K562 (cell line): ENCODE results near the gene KIF23. TPM values are rescaled to one million over a fixed set of nuclear protein-coding genes. Genes with fewer than 3 reads are reported as not detected.
A peak's percentile ranks its signal among the peaks of the same experiment; 100 is the strongest.

Experiments
- C11orf30 ChIP-seq: fragments of 450-650 bp; IDR thresholded peaks from 2 replicates; pipeline ENCODE4 v1.6.1; 2016; ENCODE audit warnings: low read depth, mild to moderate bottlenecking
- CHD1 ChIP-seq: fragments of 200-600 bp; sonication (generic); IDR thresholded peaks from one replicate; pipeline ENCODE4 v1.6.1; 2012; ENCODE audit warnings: mild to moderate bottlenecking, moderate library complexity, low read length, inconsistent platforms
- E2F5 ChIP-seq: sonication (generic); formaldehyde crosslinking; IDR thresholded peaks from 2 replicates; pipeline ENCODE4 v1.8.0; 2022; ENCODE audit warnings: mild to moderate bottlenecking, missing genetic modification reagents
- MED1 ChIP-seq: sonication (generic); formaldehyde crosslinking; IDR thresholded peaks from 2 replicates; pipeline ENCODE4 v1.8.1; 2023; ENCODE audit warnings: missing genetic modification reagents, borderline replicate concordance
- MTA1 ChIP-seq: fragments of 450-650 bp; IDR thresholded peaks from 2 replicates; pipeline ENCODE4 v1.6.1; 2017; ENCODE audit warnings: borderline replicate concordance
- NR2C2 ChIP-seq, 2 experiments: fragments of 200-800 bp in 1 of 2; sonication (Bioruptor generic) in 1 of 2; sonication (generic) in 1 of 2; formaldehyde crosslinking in 1 of 2; IDR thresholded peaks; 2 replicates each; pipeline versions ENCODE4 v1.6.1 to v1.8.0; 2016 to 2022; ENCODE audit warnings: mild to moderate bottlenecking in 1 of 2, missing compliant biosample characterization in 1 of 2, missing genetic modification characterization in 1 of 2, missing genetic modification reagents in 1 of 2
- PBX2 ChIP-seq, 2 experiments: IDR thresholded peaks in 1 of 2; conservative IDR thresholded peaks in 1 of 2; 2 replicates each; pipeline ENCODE4 v1.6.1; 2016; ENCODE audit warnings: low read depth in 2 of 2, mild to moderate bottlenecking in 1 of 2, missing compliant biosample characterization in 1 of 2, missing genetic modification characterization in 1 of 2, moderate library complexity in 1 of 2
- REST ChIP-seq, 2 experiments: fragments of 450-650 bp; formaldehyde crosslinking in 1 of 2; IDR thresholded peaks; 2 replicates each; pipeline versions ENCODE4 v1.4.0 to v1.6.1; 2014 to 2020; ENCODE audit warnings: mild to moderate bottlenecking in 2 of 2, borderline replicate concordance in 1 of 2, low read depth in 1 of 2
- RFX7 ChIP-seq: fragments of 250-450 bp; sonication (Bioruptor Pico); IDR thresholded peaks from 2 replicates; pipeline ENCODE4 v1.5.1; 2021; ENCODE audit warnings: mild to moderate bottlenecking
- SAFB ChIP-seq: fragments of 200-400 bp; formaldehyde crosslinking; IDR thresholded peaks from 2 replicates; pipeline ENCODE4 v1.6.1; 2017; ENCODE audit warnings: low read depth, low read length, borderline replicate concordance
- SP2 ChIP-seq: IDR thresholded peaks from 2 replicates; pipeline ENCODE4 v1.6.1; 2011; ENCODE audit warnings: mild to moderate bottlenecking, low read depth, low read length, moderate library complexity; ENCODE audit not compliant: poor library complexity, severe bottlenecking; ENCODE audit errors: extremely low read depth
- STAT5A ChIP-seq: IDR thresholded peaks from 2 replicates; pipeline ENCODE4 v1.6.1; 2012; ENCODE audit warnings: low read length, inconsistent platforms, borderline replicate concordance
- TRIM24 ChIP-seq, 2 experiments: fragments of 450-650 bp; IDR thresholded peaks; 2 replicates each; pipeline ENCODE4 v1.6.1; 2016
- ZNF274 ChIP-seq: IDR thresholded peaks from 2 replicates; pipeline ENCODE4 v1.6.1; 2011; ENCODE audit warnings: low read depth, mild to moderate bottlenecking, low read length, moderate library complexity, borderline replicate concordance
- polyA plus RNA-seq, 8 experiments: library from polyadenylated mRNA; depleted of rRNA in 4 of 8; stranded (reverse) in 5 of 8; unstranded in 3 of 8; fragments of >200 nt; fragmentation: Nextera tagmentation in 2 of 8; fragmentation: Illumina TruSeq in 1 of 8; extraction: Ambion mirVana in 2 of 8; extraction: Trizol in 1 of 8; gene quantifications; 2 replicates each; pipeline versions ENCODE4 v1.2.1 to v1.2.3, GENCODE V29; 2011 to 2014; ENCODE audit warnings: inconsistent platforms in 1 of 8, missing spikeins in 1 of 8
- total RNA-seq, 7 experiments: library from RNA; depleted of rRNA in 6 of 7; stranded (reverse); fragments of >200 nt in 6 of 7; fragmentation: Illumina TruSeq in 2 of 7; extraction: Trizol in 2 of 7; gene quantifications; 2 replicates each; pipeline versions ENCODE4 v1.2.1 to v1.2.3, GENCODE V29; 2011 to 2021; ENCODE audit warnings: low replicate concordance in 1 of 7

The KIF23 gene
- total and polyA plus RNA-seq, 9 of the 15 experiments (the other 6 are each of a cell fraction or from before 2014, with no cell fraction given) = 29.4 to 58.2 (median 41.9) TPM

- TF ChIP-seq C11orf30 = peak; percentile 9; the same call in 1 of the 2 replicates
- no peak for TF ChIP-seq SAFB
- TF ChIP-seq REST (IDR thresholded peaks at IDR 0.05; ENCODE audit: borderline replicate concordance) = no peak
- TF ChIP-seq REST (CRISPR knock-in tag; IDR thresholded peaks at IDR 0.05; ENCODE audit: low read depth) = no peak
- TF ChIP-seq STAT5A = no peak
- no peak for TF ChIP-seq E2F5 (CRISPR knock-in tag)
- no peak for TF ChIP-seq RFX7 (CRISPR knock-in tag)
- no peak for TF ChIP-seq ZNF274
- no peak for TF ChIP-seq SP2
- peak; percentile 53 for TF ChIP-seq CHD1
- no peak; the same call in 1 of the 2 replicates for TF ChIP-seq MTA1
- TF ChIP-seq NR2C2 (CRISPR knock-in tag; IDR thresholded peaks at IDR 0.05) = no peak
- TF ChIP-seq NR2C2 (tag; IDR thresholded peaks at IDR 0.05) = no peak
- no peak for TF ChIP-seq MED1
- TF ChIP-seq PBX2 (CRISPR knock-in tag; IDR thresholded peaks at IDR 0.05; ENCODE audit: low read depth) = no peak
- no peak for TF ChIP-seq PBX2 (tag; conservative IDR thresholded peaks at IDR 0.05; ENCODE audit: low read depth)
- no peak for TF ChIP-seq TRIM24 (IDR thresholded peaks at IDR 0.05)
Measured at GRCh38 chr15:69413822-69414700, at the start of gene KIF23 (continued).
